ENCODE measurements around the gene BRAP. TPM values are rescaled to one million over a fixed set of nuclear protein-coding genes. Genes with fewer than 3 reads are reported as not detected.

Gene BRAP
- total RNA-seq, 1 donor from 2014 or later = 19.0 TPM

DNA sequence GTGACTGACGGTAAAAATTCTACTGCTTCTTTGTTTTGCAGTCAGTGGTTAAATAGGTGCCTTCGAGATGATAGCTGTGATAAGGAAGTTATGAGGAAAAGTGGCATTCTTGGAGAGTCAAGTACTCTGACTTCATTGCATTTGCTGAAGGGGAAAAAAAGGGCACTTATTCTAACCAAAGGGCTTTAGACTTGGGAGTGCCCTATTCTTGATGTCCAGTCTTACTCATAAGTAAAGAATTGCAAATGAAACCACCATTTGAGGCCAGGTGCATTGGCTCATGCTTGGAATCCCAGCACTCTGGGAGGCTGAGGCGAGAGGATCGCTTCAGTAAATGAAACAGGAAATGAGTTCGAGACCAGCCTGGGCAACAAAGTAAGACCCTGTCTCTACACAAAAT, 40.3 kb downstream of the BRAP start:
- Histone ChIP-seq H3K27me3 (ENCODE audit: control insufficient read depth, insufficient read depth, low read length) (no peaks in the 10 kb centered on the region), H3K36me3 (ENCODE audit: control insufficient read depth, insufficient read depth, low read length) (peaks cover 2% of the 10 kb centered on the region), H3K4me3 (ENCODE audit: low read depth, low read length) (no peak overlapping the region)
- TF ChIP-seq, protein P1, sequence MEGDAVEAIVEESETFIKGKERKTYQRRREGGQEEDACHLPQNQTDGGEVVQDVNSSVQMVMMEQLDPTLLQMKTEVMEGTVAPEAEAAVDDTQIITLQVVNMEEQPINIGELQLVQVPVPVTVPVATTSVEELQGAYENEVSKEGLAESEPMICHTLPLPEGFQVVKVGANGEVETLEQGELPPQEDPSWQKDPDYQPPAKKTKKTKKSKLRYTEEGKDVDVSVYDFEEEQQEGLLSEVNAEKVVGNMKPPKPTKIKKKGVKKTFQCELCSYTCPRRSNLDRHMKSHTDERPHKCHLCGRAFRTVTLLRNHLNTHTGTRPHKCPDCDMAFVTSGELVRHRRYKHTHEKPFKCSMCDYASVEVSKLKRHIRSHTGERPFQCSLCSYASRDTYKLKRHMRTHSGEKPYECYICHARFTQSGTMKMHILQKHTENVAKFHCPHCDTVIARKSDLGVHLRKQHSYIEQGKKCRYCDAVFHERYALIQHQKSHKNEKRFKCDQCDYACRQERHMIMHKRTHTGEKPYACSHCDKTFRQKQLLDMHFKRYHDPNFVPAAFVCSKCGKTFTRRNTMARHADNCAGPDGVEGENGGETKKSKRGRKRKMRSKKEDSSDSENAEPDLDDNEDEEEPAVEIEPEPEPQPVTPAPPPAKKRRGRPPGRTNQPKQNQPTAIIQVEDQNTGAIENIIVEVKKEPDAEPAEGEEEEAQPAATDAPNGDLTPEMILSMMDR (IDR thresholded peaks at IDR 0.05; ENCODE audit: insufficient read depth, low read length, poor library complexity, severe bottlenecking) = no peak
- DNase-seq (ENCODE audit: low read depth) = peak; percentile 72

DNA sequence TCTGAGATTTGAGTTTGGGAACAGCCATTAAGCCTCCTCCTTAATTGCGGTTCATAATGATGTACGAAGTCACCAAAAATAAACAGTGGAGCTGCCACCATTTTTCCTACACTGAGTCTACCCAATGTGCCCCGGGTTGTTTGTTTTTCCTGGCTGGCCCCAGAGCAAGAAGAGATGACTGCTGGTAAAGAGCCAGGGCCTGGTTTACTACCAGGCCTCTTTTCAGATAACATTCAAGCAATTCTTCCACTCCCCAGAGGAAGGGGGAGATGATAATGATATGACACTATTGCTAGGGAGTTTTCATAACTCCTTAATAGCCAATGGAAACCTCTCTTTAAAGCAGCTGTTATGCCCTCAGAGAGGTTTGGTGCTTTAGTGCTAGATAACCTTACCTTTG, 42.3 kb downstream of the BRAP start:
- no peak overlapping the region for H3K4me3 ChIP-seq (ENCODE audit: low read depth, low read length)
- TF ChIP-seq, protein P1 (IDR thresholded peaks at IDR 0.05; ENCODE audit: insufficient read depth, low read length, poor library complexity, severe bottlenecking) = no peak
- H3K27me3 ChIP-seq (ENCODE audit: control insufficient read depth, insufficient read depth, low read length) = no peaks in the 10 kb centered on the region
- no peak for DNase-seq (ENCODE audit: low read depth)
- H3K36me3 ChIP-seq (ENCODE audit: control insufficient read depth, insufficient read depth, low read length) = peaks cover 2% of the 10 kb centered on the region

DNA sequence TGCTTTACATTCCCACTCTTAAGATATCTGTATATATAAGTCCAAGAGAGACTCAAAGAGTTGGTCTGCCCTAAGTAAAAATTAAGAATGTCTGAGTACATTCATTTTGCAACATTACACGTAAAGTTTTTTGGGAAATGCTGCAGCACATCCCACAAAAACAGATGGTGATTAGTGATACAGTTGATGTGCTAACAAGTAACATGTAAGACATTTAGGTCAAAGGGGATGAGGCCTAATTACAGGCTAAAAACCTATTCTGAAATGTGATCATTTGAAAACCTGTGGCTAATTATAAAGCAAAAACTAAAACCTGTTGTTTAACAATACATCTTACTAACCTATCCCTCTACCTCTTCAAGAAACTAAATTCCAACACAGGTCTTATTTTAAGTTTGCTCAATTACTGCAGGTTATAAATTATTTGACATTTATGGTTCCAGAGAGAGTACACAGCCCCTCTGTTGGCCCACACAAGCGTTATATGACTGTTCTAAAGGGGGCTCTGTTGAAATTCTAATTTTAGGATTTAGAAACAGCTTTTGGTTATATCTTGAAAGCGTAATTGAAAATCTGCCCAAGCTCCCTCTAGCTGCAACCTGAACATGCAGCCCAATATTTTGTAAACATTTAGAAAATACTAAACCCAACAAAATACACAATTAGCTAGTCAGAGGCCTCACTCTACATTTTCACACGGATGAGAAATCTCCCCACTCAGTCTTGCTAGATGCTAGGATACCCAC, 42.9 kb downstream of the BRAP start:
- no peak overlapping the region for H3K4me3 ChIP-seq (ENCODE audit: low read depth, low read length)
- no peaks in the 10 kb centered on the region for H3K27me3 ChIP-seq (ENCODE audit: control insufficient read depth, insufficient read depth, low read length)
- DNase-seq (ENCODE audit: low read depth) = no peak
- TF ChIP-seq, protein P1 (IDR thresholded peaks at IDR 0.05; ENCODE audit: insufficient read depth, low read length, poor library complexity, severe bottlenecking) = no peak
- peaks cover 2% of the 10 kb centered on the region for H3K36me3 ChIP-seq (ENCODE audit: control insufficient read depth, insufficient read depth, low read length)

DNA sequence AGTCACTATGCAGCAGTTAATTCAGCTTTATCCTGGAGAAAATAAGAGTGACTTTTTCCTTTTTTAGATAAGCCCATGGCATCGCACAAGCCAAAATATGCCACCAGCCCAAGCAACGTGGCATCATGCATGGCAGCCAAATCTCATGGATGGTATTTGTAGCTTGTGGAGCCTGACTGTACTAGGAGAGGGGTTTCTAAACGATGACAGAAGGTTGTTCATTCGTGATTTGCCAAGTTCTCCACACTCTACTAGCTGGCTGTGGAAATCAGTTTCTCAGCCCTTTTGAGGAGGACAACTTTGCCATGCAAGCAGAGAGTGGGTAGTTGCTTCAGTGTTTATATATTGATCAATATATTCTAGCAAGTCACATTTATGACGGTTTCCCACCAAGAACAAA, 45.2 kb downstream of the BRAP start:
- no peak for DNase-seq (ENCODE audit: low read depth)
- Histone ChIP-seq H3K36me3 (ENCODE audit: control insufficient read depth, insufficient read depth, low read length) (peaks cover 2% of the 10 kb centered on the region), H3K4me3 (ENCODE audit: low read depth, low read length) (no peak overlapping the region), H3K27me3 (ENCODE audit: control insufficient read depth, insufficient read depth, low read length) (no peaks in the 10 kb centered on the region)
- TF ChIP-seq, protein P1 (IDR thresholded peaks at IDR 0.05; ENCODE audit: insufficient read depth, low read length, poor library complexity, severe bottlenecking) = no peak

DNA sequence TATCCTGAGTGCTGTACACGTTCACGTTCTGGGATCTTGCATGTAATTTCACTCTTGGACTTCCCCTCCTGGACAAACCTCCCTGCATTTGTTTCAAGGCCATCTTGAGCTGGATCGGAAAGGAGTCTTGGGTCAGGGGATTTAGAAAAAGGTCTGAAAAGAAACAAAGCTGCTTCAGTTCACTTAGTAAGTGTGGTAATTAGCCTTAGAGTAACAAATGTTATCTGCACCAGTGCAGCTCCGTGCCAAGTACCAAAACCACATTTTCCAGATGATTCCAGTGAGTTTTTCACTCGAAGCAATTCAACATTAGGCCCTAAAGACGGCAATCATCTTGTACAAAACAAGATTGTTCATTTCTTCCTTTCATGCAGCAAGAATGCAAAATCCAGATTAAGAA, 47.2 kb downstream of the BRAP start:
- Histone ChIP-seq H3K4me3 (ENCODE audit: low read depth, low read length) (no peak overlapping the region), H3K36me3 (ENCODE audit: control insufficient read depth, insufficient read depth, low read length) (no peaks in the 10 kb centered on the region), H3K27me3 (ENCODE audit: control insufficient read depth, insufficient read depth, low read length) (no peaks in the 10 kb centered on the region)
- TF ChIP-seq, protein P1 (IDR thresholded peaks at IDR 0.05; ENCODE audit: insufficient read depth, low read length, poor library complexity, severe bottlenecking) = no peak
- no peak for DNase-seq (ENCODE audit: low read depth)

Data from kidney epithelial cell (primary cell).